DND-41 (cell line): Measurements from ENCODE around the gene CSNK1G1.

Source experiments
- EZH2 ChIP-seq: IDR thresholded peaks from 3 replicates; pipeline ENCODE4 v1.6.1; 2012; ENCODE audit warnings: borderline replicate concordance, low read depth, mild to moderate bottlenecking, moderate library complexity, low read length, inconsistent platforms; ENCODE audit not compliant: severe bottlenecking
- TF ChIP-seq, protein P1 (sequence below): IDR thresholded peaks from 2 replicates; pipeline ENCODE4 v1.5.1; 2012; ENCODE audit warnings: borderline replicate concordance, low read length, moderate library complexity, mild to moderate bottlenecking; ENCODE audit not compliant: poor library complexity, severe bottlenecking; ENCODE audit errors: extremely low read depth

DNA sequence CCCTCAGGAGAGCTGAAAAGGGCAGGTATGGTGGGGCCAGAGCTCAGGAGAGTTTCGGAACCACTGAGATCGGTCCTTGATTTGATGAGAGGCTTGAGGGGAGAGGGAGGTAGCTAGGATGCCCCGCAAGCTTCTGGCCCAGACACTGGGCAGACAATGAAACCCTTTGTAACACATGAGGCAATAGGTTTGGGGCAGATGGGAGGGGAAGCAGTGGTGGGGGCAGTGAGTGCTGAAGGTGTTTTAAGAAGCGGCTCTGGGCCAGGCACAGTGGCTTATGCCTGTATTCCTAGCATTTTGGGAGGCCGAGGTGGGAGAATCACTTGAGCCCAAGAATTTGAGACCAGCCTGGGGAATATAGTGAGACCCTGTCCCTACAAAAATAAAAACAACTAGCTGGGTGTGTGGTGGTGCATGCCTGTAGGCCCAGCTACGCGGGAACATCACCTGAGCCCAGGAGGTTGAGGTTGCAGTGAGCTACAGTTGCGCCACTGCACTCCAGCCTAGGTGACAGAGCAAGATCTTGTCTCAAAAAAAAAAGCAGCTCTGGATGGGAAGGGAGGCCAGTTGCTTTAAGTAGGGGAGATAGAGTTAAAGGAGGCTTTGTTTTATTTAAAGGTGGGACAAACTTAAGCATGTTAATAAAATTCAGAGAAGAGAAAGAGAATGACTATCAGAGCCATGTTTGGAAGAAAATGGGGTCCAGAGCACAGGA, 214.0 kb downstream of the CSNK1G1 start:
- TF ChIP-seq, protein P1, sequence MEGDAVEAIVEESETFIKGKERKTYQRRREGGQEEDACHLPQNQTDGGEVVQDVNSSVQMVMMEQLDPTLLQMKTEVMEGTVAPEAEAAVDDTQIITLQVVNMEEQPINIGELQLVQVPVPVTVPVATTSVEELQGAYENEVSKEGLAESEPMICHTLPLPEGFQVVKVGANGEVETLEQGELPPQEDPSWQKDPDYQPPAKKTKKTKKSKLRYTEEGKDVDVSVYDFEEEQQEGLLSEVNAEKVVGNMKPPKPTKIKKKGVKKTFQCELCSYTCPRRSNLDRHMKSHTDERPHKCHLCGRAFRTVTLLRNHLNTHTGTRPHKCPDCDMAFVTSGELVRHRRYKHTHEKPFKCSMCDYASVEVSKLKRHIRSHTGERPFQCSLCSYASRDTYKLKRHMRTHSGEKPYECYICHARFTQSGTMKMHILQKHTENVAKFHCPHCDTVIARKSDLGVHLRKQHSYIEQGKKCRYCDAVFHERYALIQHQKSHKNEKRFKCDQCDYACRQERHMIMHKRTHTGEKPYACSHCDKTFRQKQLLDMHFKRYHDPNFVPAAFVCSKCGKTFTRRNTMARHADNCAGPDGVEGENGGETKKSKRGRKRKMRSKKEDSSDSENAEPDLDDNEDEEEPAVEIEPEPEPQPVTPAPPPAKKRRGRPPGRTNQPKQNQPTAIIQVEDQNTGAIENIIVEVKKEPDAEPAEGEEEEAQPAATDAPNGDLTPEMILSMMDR, result no peak
- TF ChIP-seq EZH2, result no peak
